NCI-H774 (cell line): ENCODE results near the gene ADRB2.
"Not testable (repeated sequence)": the region's sequence is repeated elsewhere in the genome, so short reads cannot be mapped to it uniquely, and the experiment has no call there.

Experiments
- DNase-seq: peaks from one replicate; lab custom pipeline; 2025; lab: John Stamatoyannopoulos, UW

ADRB2 gene

GRCh38 chr5:148826053-148826738 lies at the start of gene ADRB2:
TSS of gene ADRB2 (plus strand) at chr5:148826611. CDS start at chr5:148826832, 221 bp downstream.
- peak; percentile 83 for DNase-seq

DNA sequence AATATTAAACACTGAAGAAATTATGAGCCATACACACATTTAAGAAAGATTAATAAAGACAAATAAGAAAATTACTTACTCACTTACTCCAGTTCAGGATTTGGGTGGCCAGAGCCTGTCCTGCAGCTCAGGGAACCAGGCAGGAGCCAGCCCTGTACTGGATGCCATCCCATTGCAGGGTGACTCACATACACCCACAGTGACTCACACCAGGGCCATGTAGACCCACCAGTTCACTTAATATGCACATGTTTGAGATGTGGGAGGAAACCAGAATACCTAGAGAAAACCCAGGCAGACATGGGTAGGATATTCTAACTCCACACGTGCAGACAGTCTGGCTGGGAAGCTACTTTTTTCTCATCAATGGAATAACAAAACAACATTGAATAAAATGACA lies 49.6 kb upstream of the ADRB2 start:
- no peak for DNase-seq

DNA sequence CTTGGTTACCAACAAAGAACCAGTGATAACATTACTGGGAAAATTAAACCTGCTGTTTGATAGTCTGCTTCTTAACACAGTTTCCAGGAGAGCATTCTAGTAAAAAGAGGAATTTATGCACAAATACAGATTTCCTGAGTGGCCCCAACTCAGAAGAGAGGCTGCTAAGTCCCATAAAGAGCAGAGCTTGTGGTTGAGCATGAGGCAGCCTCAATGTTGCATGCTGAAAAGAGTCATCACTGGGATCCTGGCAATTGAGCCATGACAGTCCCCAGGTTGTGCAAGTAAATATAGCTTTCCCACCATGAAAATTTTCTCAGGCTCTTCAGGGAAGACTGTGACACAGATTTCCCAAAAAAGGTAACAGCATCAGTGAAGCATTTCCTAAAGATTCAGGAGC lies 47.5 kb upstream of the ADRB2 start:
- no peak for DNase-seq

GRCh38 chr5:148780711-148781110 lies 45.7 kb upstream of the ADRB2 start:
- DNase-seq, result no peak

DNA sequence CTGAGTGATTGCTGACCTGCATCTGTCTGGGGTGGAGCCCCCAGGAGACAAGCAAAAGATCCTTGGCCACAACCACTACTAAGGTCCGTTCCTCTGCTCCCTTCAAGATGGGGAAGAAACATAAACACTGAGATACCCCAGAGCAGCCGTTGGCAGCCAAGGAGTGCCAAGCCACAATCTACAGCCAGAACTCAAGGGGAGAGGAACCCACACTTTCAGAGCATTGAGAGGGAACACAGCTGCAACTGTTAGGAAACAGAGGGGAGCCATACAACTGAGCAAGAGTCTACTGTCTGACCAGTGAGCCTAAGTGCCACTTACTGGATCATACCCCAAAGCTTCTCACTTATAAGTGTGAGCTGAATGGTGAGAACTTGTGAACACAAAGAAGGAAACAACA lies 44.6 kb upstream of the ADRB2 start:
- no peak for DNase-seq

- no peak for DNase-seq
Observed at GRCh38 chr5:148785223-148785622, 41.2 kb upstream of the ADRB2 start.

- DNase-seq, result no peak
Observed at GRCh38 chr5:148786456-148786855, 40.0 kb upstream of the ADRB2 start.

GRCh38 chr5:148788636-148789035 lies 37.8 kb upstream of the ADRB2 start:
- no peak for DNase-seq

- DNase-seq, result no peak
Observed at GRCh38 chr5:148790545-148791333, 35.7 kb upstream of the ADRB2 start.

- DNase-seq, result no peak
Observed at GRCh38 chr5:148791334-148791667, 35.1 kb upstream of the ADRB2 start.

DNA sequence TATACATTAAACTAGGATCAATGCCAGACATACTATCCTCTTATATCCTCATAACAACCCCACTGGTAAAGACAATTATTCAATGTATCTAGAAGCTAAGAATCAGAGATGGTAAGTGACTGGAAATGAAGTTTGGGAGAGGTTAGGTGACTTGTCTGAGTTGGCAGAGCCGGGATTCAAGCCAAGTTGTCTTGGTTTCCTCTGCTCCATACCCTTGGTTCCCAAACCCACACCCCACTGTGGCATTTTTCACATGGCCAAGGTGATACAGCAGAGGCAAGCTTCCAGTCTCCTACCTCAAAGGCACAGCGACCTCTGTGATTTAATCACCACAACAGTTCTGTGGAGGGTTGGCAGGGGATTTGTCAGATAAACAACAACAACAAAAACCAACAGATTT lies 34.7 kb upstream of the ADRB2 start:
- DNase-seq, result no peak

GRCh38 chr5:148792744-148793143 lies 33.7 kb upstream of the ADRB2 start:
- DNase-seq, result no peak

DNA sequence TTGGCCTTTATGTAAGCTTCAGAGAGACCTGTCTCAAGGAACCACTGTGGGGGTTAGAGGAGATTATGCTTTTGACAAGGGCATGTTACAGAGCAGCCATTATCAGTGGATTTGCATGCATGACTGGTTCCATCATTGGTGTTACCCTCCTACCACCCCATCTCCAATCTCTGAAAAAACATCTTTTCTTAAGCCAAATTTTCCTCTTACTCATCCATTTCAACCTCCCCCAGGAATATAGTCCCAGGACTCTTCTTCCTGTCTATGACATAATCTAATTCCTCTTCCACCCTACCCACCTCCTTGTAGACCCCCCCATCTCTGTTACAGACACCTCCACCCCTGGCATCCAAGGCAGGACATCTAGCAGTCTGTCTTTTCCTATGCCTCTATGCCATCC lies 33.1 kb upstream of the ADRB2 start:
- DNase-seq, result no peak

GRCh38 chr5:148794275-148794674 lies 32.1 kb upstream of the ADRB2 start:
- no peak for DNase-seq

DNA sequence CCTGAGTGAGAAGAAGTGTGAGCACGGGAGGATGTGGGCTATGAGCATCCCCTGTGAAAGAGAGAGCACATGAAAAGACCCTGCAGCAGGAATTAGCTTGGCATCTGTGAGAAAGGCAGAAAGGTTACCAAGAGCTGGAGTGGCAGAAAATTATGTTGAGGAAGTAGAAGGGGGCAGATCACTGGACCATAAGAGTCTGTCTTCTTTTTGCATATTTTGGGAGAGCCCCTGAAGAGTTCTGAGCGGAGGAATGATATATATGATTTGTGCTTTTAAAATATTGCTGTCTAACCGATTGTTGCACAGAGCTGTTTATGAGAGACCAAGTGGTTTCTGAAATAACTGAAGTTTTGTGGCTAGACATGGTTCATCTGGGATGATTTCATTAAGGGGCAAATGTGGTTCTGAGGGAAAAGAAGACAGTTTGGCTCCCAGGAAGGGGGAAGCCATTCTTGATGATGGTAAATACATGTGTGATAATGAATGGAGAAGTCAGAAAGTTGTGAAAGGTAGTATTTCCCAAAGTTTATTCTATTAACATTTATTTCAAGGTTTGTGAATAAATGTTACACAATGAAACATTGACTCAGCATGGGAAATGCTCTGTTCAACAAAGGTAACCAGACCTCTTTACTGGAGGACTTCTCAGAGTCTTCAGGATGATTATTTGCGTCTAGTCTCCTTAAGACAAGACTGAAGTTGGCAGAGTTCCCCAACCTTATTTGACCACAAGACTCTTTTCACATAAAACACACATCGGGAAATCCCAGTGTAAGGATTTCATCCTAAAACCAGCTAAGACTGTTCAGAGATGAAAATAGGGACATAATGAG lies 31.5 kb upstream of the ADRB2 start:
- DNase-seq, result no peak

GRCh38 chr5:148796936-148797335 lies 29.5 kb upstream of the ADRB2 start:
- DNase-seq, result no peak

DNA sequence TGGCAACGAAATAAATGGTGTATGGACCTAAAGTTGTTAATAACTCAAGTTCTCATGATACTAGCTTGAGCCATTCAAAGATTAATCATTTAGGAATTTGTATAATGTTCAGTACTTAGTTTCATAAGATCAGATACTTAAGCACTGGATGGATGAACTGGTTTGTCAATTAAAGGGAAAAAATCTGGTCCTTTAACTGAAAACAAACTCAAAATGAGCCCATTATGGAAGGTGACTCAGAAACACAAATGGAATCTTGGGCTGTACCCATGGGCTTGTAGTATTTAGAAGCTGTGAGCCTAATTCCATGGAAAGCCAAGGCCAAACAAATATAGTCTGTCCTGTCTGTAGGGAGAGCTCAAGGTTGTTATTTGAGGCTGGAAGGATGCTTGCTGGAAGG lies 27.6 kb upstream of the ADRB2 start:
- no peak for DNase-seq

GRCh38 chr5:148799737-148800527 lies 26.5 kb upstream of the ADRB2 start:
- no peak for DNase-seq

DNA sequence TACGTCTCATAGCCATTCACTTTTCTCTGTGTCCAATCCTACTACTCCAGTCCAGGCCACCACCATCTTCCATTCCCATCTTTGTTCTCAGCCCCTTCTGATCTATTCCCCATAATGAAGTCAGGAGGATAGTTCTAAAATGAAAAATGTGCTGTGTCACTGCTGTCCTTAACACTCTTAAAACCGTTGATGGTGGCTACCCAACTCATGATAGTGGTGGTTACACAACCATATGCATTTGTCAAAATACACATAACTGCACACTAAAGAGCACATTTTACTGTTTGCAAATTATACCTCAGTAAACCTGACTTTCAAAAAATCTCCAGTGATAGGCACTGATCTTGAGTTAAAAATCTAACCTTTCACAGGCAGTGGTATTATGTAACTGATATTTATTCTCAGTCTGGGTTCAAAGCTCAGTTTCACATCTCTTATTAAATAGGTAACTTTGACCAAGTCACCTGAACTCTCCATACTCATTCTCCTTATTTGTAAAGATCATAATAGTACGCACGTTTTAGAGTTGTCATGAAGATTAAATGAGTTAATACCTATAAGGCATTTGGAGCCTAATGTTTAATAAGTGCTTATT lies 24.6 kb upstream of the ADRB2 start:
- DNase-seq, result no peak

GRCh38 chr5:148803451-148803850 lies 23.0 kb upstream of the ADRB2 start:
- not testable (repeated sequence) for DNase-seq

DNA sequence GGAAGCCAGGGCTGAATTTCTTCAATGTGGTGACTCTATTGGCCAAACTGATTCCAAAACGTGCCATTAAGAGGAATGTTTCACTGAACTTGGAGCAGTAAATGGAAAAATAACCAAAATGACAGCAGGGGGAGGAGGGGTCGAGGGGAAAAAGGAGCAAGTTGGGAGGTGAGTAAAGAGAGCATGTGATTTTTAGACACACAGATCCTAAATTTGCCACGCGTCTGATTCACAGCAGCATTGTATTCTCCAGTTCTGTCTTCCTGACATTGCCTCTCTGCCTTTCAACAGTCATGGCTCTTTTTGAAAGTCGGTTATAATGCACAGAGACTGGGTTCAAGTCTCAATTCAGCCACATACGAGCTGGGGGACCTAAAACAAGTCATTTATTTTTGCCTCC lies 22.0 kb upstream of the ADRB2 start:
- DNase-seq, result no peak
